HepG2 (cell line): ENCODE results near the gene SNN. TPM values are rescaled to one million over a fixed set of nuclear protein-coding genes. Genes with fewer than 3 reads are reported as not detected.

Experiments
- CHCHD3 ChIP-seq: sonication (generic); formaldehyde crosslinking; IDR thresholded peaks from 2 replicates; pipeline ENCODE4 v1.8.0; 2022; ENCODE audit warnings: mild to moderate bottlenecking, missing genetic modification reagents, moderate library complexity
- CREB1 ChIP-seq, 2 experiments: fragments of 450-650 bp in 1 of 2; IDR thresholded peaks; 2 replicates each; pipeline ENCODE4 v1.6.1; 2016 to 2017; ENCODE audit warnings: control low read depth in 1 of 2, mild to moderate bottlenecking in 1 of 2, missing compliant biosample characterization in 1 of 2, missing genetic modification characterization in 1 of 2
- GTF3A ChIP-seq: sonication (generic); formaldehyde crosslinking; conservative IDR thresholded peaks from 2 replicates; pipeline ENCODE4 v1.4.0; 2020; ENCODE audit warnings: mild to moderate bottlenecking, missing genetic modification reagents
- HOXA7 ChIP-seq: sonication (generic); formaldehyde crosslinking; IDR thresholded peaks from 2 replicates; pipeline ENCODE4 v1.8.1; 2022; ENCODE audit warnings: mild to moderate bottlenecking, missing genetic modification reagents, moderate library complexity
- MIXL1 ChIP-seq: IDR thresholded peaks from 2 replicates; pipeline ENCODE4 v1.6.1; 2016
- MLX ChIP-seq: IDR thresholded peaks from 2 replicates; pipeline ENCODE4 v1.6.1; 2016
- SRF ChIP-seq: IDR thresholded peaks from 2 replicates; pipeline ENCODE4 v1.6.1; 2011; ENCODE audit warnings: mild to moderate bottlenecking, low read depth, low read length, moderate library complexity
- ZBTB7A ChIP-seq: sonication (generic); formaldehyde crosslinking; IDR thresholded peaks from 2 replicates; pipeline ENCODE4 v1.8.0; 2022; ENCODE audit warnings: mild to moderate bottlenecking, missing genetic modification reagents
- ZFAT ChIP-seq: sonication (generic); formaldehyde crosslinking; conservative IDR thresholded peaks from 2 replicates; pipeline ENCODE4 v1.8.1; 2023; ENCODE audit warnings: missing genetic modification reagents, inconsistent platforms
- ZNF547 ChIP-seq: sonication (generic); formaldehyde crosslinking; IDR thresholded peaks from 2 replicates; pipeline ENCODE4 v1.5.1; 2020; ENCODE audit warnings: mild to moderate bottlenecking, missing genetic modification reagents
- ZNF552 ChIP-seq: sonication (generic); formaldehyde crosslinking; IDR thresholded peaks from 2 replicates; pipeline ENCODE4 v1.9.0; 2022; ENCODE audit warnings: missing genetic modification reagents, mild to moderate bottlenecking, borderline replicate concordance
- polyA plus RNA-seq, 8 experiments: library from polyadenylated mRNA; depleted of rRNA in 3 of 8; stranded (reverse) in 7 of 8; unstranded in 1 of 8; fragments of >200 nt; fragmentation: Illumina TruSeq in 4 of 8; extraction: Trizol in 4 of 8; gene quantifications; 2 replicates each; pipeline versions ENCODE4 v1.2.1 to v1.2.3, GENCODE V29; 2011 to 2016; ENCODE audit warnings: low read depth in 4 of 8, missing spikeins in 1 of 8, mixed read lengths in 1 of 8; ENCODE audit not compliant: insufficient read depth in 1 of 8
- total RNA-seq, 5 experiments: library from RNA; depleted of rRNA; stranded (reverse); fragments of >200 nt; fragmentation: Illumina TruSeq; extraction: Trizol; gene quantifications; 2 replicates each; pipeline ENCODE4 v1.2.3, GENCODE V29; 2016; ENCODE audit warnings: low read depth in 1 of 5
- TF ChIP-seq, protein P1 (sequence below): sonication (generic); IDR thresholded peaks from 2 replicates; pipeline ENCODE4 v1.6.1; 2016; ENCODE audit warnings: low read depth, borderline replicate concordance
- TF ChIP-seq, protein P2 (sequence below): sonication (generic); formaldehyde crosslinking; conservative IDR thresholded peaks from 2 replicates; pipeline ENCODE4 v1.4.0; 2020; ENCODE audit warnings: missing genetic modification reagents
- TF ChIP-seq, protein P3 (sequence below): sonication (generic); formaldehyde crosslinking; IDR thresholded peaks from 2 replicates; pipeline ENCODE4 v1.8.0; 2022; ENCODE audit warnings: missing genetic modification reagents, low read depth, mild to moderate bottlenecking, borderline replicate concordance
- TF ChIP-seq, protein P4 (sequence below): sonication (generic); formaldehyde crosslinking; IDR thresholded peaks from 2 replicates; pipeline ENCODE4 v1.4.0; 2020; ENCODE audit warnings: missing genetic modification reagents
- TF ChIP-seq, protein P5 (sequence below): sonication (generic); formaldehyde crosslinking; IDR thresholded peaks from 2 replicates; pipeline ENCODE4 v1.5.0; 2020; ENCODE audit warnings: mild to moderate bottlenecking, low read depth, missing genetic modification reagents, borderline replicate concordance

The SNN gene
- total and polyA plus RNA-seq, 2 of the 13 experiments (the other 11 are each of a cell fraction or from before 2014, with no cell fraction given) = 5.2 to 8.4 TPM

DNA sequence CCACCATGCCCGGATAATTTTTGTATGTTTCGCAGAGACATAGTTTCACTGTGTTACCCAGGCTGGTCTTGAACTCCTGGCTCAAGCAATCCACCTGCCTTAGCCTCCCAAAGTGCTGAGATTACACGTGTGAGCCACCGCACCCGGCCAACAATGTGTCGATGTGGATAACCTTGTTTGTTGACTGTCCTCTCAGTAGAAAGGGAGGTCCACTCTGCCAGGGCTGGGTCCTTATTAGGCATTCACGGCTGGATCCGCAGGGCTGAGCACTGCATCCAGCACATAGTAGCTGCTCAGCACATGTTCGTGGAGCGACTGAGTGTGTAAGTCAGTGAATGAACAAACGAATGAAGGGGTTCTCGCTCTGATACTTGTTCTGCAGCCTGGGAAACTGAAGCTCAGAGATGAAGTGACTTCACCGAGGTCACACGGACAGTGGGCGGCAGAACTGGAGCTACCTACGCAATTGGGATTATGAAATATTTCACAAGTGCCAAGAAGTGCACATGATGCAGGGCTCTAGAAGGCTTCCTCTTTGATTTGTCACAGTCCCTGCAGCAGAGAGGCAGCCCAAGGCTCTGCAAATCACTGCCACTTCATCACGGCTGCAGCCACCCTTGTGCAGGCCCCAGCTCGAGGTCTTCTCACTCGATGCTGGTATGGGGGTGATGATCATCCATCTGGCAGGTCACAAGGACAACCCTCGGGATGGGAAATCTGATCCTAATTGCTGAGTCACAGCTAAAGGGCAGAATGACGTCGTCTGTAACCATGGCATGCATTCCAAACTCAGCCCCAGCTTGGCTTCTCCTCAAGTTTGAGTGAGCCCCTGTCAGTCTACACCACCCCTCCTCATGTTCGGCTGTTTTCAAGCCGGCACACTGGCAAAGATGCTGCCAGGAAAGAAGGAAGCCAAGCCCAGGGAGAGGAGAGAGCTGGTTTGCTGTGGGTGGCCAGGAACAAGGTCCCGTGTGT, 28.0 kb upstream of the SNN start (continued):
- TF ChIP-seq, protein P1, sequence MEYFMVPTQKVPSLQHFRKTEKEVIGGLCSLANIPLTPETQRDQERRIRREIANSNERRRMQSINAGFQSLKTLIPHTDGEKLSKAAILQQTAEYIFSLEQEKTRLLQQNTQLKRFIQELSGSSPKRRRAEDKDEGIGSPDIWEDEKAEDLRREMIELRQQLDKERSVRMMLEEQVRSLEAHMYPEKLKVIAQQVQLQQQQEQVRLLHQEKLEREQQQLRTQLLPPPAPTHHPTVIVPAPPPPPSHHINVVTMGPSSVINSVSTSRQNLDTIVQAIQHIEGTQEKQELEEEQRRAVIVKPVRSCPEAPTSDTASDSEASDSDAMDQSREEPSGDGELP = peak; percentile 49; the same call in 1 of the 2 replicates
- TF ChIP-seq SRF = peak; percentile 63; the same call in 1 of the 2 replicates
- TF ChIP-seq HOXA7 = 0 out of 2 replicates have a peak, but pooled peaks have one; percentile 29
- TF ChIP-seq ZNF552 (CRISPR knock-in tag) = no peak
- no peak for TF ChIP-seq ZNF547 (CRISPR knock-in tag)
- TF ChIP-seq MLX (CRISPR knock-in tag) = no peak
- TF ChIP-seq, protein P2, sequence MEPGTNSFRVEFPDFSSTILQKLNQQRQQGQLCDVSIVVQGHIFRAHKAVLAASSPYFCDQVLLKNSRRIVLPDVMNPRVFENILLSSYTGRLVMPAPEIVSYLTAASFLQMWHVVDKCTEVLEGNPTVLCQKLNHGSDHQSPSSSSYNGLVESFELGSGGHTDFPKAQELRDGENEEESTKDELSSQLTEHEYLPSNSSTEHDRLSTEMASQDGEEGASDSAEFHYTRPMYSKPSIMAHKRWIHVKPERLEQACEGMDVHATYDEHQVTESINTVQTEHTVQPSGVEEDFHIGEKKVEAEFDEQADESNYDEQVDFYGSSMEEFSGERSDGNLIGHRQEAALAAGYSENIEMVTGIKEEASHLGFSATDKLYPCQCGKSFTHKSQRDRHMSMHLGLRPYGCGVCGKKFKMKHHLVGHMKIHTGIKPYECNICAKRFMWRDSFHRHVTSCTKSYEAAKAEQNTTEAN (CRISPR knock-in tag) = no peak
- TF ChIP-seq CHCHD3 = no peak
- TF ChIP-seq, protein P3, sequence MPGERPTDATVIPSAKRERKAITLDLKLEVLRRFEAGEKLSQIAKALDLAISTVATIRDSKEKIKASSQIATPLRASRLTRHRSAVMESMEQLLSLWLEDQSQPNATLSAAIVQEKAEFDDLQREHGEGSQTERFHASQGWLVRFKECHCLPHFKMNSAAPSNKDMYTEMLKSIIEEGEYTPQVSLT (CRISPR knock-in tag) = no peak
- TF ChIP-seq CREB1 (IDR thresholded peaks at IDR 0.05) = peak; percentile 90
- TF ChIP-seq CREB1 (CRISPR knock-in tag; IDR thresholded peaks at IDR 0.05) = peak; percentile 83
- no peak for TF ChIP-seq MIXL1 (CRISPR knock-in tag)
- TF ChIP-seq, protein P4, sequence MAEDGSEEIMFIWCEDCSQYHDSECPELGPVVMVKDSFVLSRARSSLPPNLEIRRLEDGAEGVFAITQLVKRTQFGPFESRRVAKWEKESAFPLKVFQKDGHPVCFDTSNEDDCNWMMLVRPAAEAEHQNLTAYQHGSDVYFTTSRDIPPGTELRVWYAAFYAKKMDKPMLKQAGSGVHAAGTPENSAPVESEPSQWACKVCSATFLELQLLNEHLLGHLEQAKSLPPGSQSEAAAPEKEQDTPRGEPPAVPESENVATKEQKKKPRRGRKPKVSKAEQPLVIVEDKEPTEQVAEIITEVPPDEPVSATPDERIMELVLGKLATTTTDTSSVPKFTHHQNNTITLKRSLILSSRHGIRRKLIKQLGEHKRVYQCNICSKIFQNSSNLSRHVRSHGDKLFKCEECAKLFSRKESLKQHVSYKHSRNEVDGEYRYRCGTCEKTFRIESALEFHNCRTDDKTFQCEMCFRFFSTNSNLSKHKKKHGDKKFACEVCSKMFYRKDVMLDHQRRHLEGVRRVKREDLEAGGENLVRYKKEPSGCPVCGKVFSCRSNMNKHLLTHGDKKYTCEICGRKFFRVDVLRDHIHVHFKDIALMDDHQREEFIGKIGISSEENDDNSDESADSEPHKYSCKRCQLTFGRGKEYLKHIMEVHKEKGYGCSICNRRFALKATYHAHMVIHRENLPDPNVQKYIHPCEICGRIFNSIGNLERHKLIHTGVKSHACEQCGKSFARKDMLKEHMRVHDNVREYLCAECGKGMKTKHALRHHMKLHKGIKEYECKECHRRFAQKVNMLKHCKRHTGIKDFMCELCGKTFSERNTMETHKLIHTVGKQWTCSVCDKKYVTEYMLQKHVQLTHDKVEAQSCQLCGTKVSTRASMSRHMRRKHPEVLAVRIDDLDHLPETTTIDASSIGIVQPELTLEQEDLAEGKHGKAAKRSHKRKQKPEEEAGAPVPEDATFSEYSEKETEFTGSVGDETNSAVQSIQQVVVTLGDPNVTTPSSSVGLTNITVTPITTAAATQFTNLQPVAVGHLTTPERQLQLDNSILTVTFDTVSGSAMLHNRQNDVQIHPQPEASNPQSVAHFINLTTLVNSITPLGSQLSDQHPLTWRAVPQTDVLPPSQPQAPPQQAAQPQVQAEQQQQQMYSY (CRISPR knock-in tag) = no peak
- no peak for TF ChIP-seq ZBTB7A
- no peak for TF ChIP-seq ZFAT (CRISPR knock-in tag)
- TF ChIP-seq, protein P5, sequence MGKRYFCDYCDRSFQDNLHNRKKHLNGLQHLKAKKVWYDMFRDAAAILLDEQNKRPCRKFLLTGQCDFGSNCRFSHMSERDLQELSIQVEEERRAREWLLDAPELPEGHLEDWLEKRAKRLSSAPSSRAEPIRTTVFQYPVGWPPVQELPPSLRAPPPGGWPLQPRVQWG (CRISPR knock-in tag) = no peak
- TF ChIP-seq GTF3A (CRISPR knock-in tag) = no peak
